ENCODE data around the gene SLC66A1. TPM values are rescaled to one million over a fixed set of nuclear protein-coding genes. Genes with fewer than 3 reads are reported as not detected.

The SLC66A1 gene
- total RNA-seq, 2 donors from 2014 or later, result 11.4 to 12.0 TPM

DNA sequence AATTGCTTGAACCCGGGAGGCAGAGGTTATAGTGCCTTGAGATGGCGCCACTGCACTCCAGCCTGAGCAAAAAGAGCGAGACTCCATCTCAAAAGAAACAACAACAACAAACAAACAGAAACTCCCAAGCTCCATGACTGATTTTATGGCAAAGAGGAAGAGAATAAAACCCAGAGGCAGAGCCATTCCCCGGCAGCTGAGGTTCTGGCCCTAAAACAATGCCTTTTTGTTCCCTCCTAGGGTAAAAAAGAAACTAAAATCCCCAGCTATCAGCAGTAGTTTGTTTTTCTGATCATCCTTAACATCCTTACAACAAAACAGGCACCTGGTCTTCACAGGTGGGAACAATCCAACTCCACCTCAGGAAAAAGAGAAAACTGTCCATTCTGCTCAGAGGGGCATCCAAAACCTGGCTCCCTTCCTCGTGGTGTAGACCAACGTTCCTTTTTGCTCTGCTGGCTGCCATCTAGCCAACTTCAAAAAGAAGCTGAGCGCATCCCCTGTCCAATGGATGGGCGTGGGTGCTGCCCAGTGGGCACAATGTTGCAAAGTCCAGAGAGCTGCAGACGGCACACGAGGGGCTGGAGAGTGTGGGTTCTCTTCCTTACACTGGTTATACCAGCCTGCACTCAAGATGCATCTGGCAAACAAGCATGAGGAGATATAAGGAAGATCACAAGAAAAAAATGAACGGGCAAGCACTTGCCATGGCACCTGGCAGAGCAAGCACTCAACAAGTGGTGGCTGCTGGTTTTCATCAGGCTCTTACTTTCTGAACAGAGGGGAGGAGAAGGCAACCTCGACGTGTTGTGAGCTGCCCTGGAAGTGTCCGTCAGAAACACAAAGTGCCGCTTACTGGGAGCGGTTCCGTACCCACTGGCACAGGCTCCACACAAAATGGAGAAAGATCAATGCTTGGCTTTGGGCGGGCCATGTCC lies 54.7 kb downstream of the SLC66A1 start:
- TF ChIP-seq, protein P1, sequence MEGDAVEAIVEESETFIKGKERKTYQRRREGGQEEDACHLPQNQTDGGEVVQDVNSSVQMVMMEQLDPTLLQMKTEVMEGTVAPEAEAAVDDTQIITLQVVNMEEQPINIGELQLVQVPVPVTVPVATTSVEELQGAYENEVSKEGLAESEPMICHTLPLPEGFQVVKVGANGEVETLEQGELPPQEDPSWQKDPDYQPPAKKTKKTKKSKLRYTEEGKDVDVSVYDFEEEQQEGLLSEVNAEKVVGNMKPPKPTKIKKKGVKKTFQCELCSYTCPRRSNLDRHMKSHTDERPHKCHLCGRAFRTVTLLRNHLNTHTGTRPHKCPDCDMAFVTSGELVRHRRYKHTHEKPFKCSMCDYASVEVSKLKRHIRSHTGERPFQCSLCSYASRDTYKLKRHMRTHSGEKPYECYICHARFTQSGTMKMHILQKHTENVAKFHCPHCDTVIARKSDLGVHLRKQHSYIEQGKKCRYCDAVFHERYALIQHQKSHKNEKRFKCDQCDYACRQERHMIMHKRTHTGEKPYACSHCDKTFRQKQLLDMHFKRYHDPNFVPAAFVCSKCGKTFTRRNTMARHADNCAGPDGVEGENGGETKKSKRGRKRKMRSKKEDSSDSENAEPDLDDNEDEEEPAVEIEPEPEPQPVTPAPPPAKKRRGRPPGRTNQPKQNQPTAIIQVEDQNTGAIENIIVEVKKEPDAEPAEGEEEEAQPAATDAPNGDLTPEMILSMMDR (IDR thresholded peaks at IDR 0.05), result no peak
- Histone ChIP-seq H3K27ac (no peak overlapping the region), H3K36me3 (peaks cover 3% of the 10 kb centered on the region), H3K9me3 (no peaks in the 10 kb centered on the region), H3K27me3 (replicated peaks; ENCODE audit: insufficient read depth) (no peaks in the 10 kb centered on the region), H3K4me1 (ENCODE audit: control insufficient read depth in 1 of 2, low read depth in 2 of 2) (peaks cover 10 to 42% of the 10 kb centered on the region in 2 donors), H3K4me3 (no peak overlapping the region)
- DNase-seq (ENCODE audit: low spot score), result no peak
- no peak for ATAC-seq (ENCODE audit: insufficient number of reproducible peaks, low FRiP score, low read depth)

DNA sequence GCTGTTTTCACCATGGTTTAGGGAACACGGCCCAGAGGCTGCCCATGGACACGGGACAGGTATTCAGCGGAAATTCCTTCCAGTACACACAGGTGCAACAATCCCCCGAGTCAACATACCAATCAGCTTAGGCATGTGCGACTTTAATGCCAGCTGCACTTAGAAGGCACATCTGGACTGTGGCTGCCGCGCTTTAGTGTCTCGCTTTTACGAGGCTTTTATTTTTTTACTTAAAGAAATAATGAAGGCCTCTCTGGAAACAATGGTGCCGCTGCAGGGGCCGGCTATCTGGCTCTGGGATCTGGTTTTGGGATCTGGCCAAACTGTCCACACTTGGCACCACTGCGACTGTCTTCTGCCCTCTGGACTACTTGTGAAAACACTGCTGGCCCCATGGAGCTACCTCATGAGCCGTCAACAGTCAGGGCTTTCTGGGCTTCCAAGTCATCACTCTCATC lies 55.5 kb downstream of the SLC66A1 start:
- H3K27me3 ChIP-seq (replicated peaks; ENCODE audit: insufficient read depth), result no peaks in the 10 kb centered on the region
- no peaks in the 10 kb centered on the region for H3K9me3 ChIP-seq
- peaks cover 10 to 42% of the 10 kb centered on the region in 2 donors for H3K4me1 ChIP-seq (ENCODE audit: control insufficient read depth in 1 of 2, low read depth in 2 of 2)
- TF ChIP-seq, protein P1 (IDR thresholded peaks at IDR 0.05), result no peak
- ATAC-seq (ENCODE audit: insufficient number of reproducible peaks, low FRiP score, low read depth) (no peak), DNase-seq (ENCODE audit: low spot score) (no peak)
- H3K4me3 ChIP-seq, result no peak overlapping the region
- H3K36me3 ChIP-seq, result peaks cover 3% of the 10 kb centered on the region
- H3K27ac ChIP-seq, result no peak overlapping the region

DNA sequence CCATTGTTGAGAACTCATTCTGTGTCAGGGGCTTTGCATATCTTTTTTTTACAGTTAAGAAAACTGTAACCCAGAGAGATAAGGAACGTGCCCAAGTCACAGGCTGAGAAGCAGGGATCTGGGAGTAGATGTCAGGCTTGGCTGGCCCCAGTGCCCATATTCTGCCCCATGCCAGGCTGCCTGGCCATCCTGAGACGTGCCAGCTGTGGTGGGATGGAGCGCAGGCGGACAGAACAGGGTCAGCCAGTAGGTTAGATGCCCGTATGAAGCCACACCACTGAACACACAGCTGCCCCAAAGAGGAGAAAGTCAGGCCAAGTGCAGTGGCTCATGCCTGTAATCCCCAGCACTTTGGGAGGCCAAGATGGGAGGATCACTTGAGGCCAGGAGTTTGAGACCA lies 55.9 kb downstream of the SLC66A1 start:
- no peak for DNase-seq (ENCODE audit: low spot score)
- peaks cover 10 to 46% of the 10 kb centered on the region in 2 donors for H3K4me1 ChIP-seq (ENCODE audit: control insufficient read depth in 1 of 2, low read depth in 2 of 2)

DNA sequence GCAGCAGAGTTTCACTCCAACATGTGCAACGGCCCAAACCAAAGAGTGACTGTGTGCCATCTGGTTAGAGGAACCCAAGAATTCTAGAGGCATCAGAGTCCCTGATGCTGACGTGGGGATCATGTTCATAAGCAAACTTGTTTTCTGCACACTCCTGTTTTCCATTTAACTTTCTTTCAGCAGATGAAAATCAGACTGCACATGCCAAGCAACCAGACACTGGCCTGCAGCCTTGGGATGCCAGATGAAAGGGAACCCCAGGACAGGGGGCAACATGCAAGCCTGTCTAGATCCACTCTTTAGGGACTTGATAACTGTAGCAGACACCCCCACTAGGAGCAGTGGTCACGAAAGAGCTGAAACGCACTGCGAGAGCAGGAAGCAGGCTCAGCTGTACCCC lies 56.8 kb downstream of the SLC66A1 start:
- Histone ChIP-seq H3K4me3 (no peak overlapping the region), H3K4me1 (ENCODE audit: control insufficient read depth in 1 of 2, low read depth in 2 of 2) (peaks cover 10 to 52% of the 10 kb centered on the region in 2 donors), H3K27ac (no peak overlapping the region), H3K36me3 (no peaks in the 10 kb centered on the region), H3K9me3 (no peaks in the 10 kb centered on the region), H3K27me3 (replicated peaks; ENCODE audit: insufficient read depth) (no peaks in the 10 kb centered on the region)
- ATAC-seq (ENCODE audit: insufficient number of reproducible peaks, low FRiP score, low read depth) (no peak), DNase-seq (ENCODE audit: low spot score) (no peak)
- TF ChIP-seq, protein P1 (IDR thresholded peaks at IDR 0.05), result no peak

More for the DNA sequence above, 55.9 kb downstream of the SLC66A1 start:
- H3K27ac ChIP-seq, result no peak overlapping the region
- H3K9me3 ChIP-seq, result no peaks in the 10 kb centered on the region
- no peaks in the 10 kb centered on the region for H3K27me3 ChIP-seq (replicated peaks; ENCODE audit: insufficient read depth)
- TF ChIP-seq, protein P1 (IDR thresholded peaks at IDR 0.05), result no peak
- H3K36me3 ChIP-seq, result peaks cover 3% of the 10 kb centered on the region
- no peak overlapping the region for H3K4me3 ChIP-seq
- no peak for ATAC-seq (ENCODE audit: insufficient number of reproducible peaks, low FRiP score, low read depth)

DNA sequence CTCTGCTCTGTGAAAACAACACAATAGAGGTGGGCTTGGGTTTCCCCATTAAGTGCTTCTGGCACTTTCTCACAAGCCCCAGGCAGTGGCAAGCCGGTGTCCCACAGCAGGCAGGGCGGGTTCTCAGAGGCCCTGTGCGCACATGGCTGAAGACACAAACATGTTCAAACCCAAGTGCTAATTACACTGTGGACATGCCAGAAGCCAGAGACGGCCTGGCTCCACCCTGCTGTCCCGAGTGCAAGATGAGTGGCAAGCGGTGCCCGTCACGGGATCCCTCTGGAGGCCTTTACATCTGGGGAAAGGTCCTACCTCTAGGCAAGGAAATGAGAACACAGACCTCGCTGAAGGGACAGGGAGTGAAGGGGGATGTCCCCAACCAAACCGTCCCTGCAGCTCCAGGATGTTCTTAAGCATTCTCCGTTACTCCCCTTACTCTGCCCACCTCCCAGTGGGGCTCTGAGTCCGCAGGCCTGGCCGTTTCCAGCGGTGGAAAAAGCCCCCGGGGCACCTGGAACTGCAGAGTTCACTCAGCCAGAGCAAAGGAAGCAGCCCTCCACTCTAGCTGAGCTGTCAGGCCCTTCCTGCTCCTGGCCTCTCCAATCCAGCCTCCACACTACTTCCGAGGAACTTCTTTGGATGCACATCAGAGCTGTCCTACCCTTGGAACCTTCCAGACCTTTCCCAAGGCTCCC lies 57.4 kb downstream of the SLC66A1 start:
- Histone ChIP-seq H3K9me3 (no peaks in the 10 kb centered on the region), H3K27me3 (replicated peaks; ENCODE audit: insufficient read depth) (no peaks in the 10 kb centered on the region), H3K4me1 (ENCODE audit: control insufficient read depth in 1 of 2, low read depth in 2 of 2) (peaks cover 10 to 53% of the 10 kb centered on the region in 2 donors), H3K4me3 (no peak overlapping the region), H3K36me3 (peaks cover 1% of the 10 kb centered on the region), H3K27ac (no peak overlapping the region)
- TF ChIP-seq, protein P1 (IDR thresholded peaks at IDR 0.05), result no peak
- no peak for ATAC-seq (ENCODE audit: insufficient number of reproducible peaks, low FRiP score, low read depth)
- DNase-seq (ENCODE audit: low spot score), result no peak
